NK-92 (cell line): Measurements from ENCODE around the gene MGAT5B.
"Not testable (repeated sequence)": the region's sequence is repeated elsewhere in the genome, so short reads cannot be mapped to it uniquely, and the experiment has no call there.

Experiments
- DNase-seq: peaks from one replicate; lab custom pipeline; 2025; ENCODE audit not compliant: unreplicated experiment; lab: John Stamatoyannopoulos, UW

Gene MGAT5B

GRCh38 chr17:76868176-76868668 is at the start of gene MGAT5B:
Gene MGAT5B (plus strand): TSS chr17:76868404. CDS start chr17:76869030, 626 bp downstream.
- no peak for DNase-seq

- no peak for DNase-seq
Observed at GRCh38 chr17:76820039-76820438, 48.2 kb upstream of the MGAT5B start.

GRCh38 chr17:76820561-76820960 is 47.6 kb upstream of the MGAT5B start:
- DNase-seq: no peak

GRCh38 chr17:76822184-76822778 is 45.9 kb upstream of the MGAT5B start:
- DNase-seq: no peak

GRCh38 chr17:76824093-76824492 is 44.1 kb upstream of the MGAT5B start:
- no peak for DNase-seq

GRCh38 chr17:76826330-76827068 is 41.7 kb upstream of the MGAT5B start:
- no peak for DNase-seq

GRCh38 chr17:76827736-76828135 is 40.5 kb upstream of the MGAT5B start:
- no peak for DNase-seq

- no peak for DNase-seq
Observed at GRCh38 chr17:76830987-76831715, 37.1 kb upstream of the MGAT5B start.

- DNase-seq: no peak
Observed at GRCh38 chr17:76833034-76833644, 35.1 kb upstream of the MGAT5B start.

GRCh38 chr17:76833747-76834146 is 34.5 kb upstream of the MGAT5B start:
- DNase-seq: no peak

GRCh38 chr17:76834870-76835269 is 33.3 kb upstream of the MGAT5B start:
- DNase-seq: no peak

GRCh38 chr17:76840443-76840767 is 27.8 kb upstream of the MGAT5B start:
- no peak for DNase-seq

GRCh38 chr17:76840884-76841775 is 27.1 kb upstream of the MGAT5B start:
- no peak for DNase-seq

GRCh38 chr17:76841776-76842405 is 26.3 kb upstream of the MGAT5B start:
- no peak for DNase-seq

GRCh38 chr17:76843068-76843467 is 25.1 kb upstream of the MGAT5B start:
- not testable (repeated sequence) for DNase-seq

- DNase-seq: no peak
Observed at GRCh38 chr17:76843703-76844484, 24.3 kb upstream of the MGAT5B start.

- DNase-seq: no peak
Observed at GRCh38 chr17:76844485-76844829, 23.7 kb upstream of the MGAT5B start.

GRCh38 chr17:76844846-76845245 is 23.4 kb upstream of the MGAT5B start:
- no peak for DNase-seq

- DNase-seq: no peak
Observed at GRCh38 chr17:76845541-76846017, 22.6 kb upstream of the MGAT5B start.
